ENCODE results near the gene SPPL2B. TPM values are rescaled to one million over a fixed set of nuclear protein-coding genes. Genes with fewer than 3 reads are reported as not detected.

The SPPL2B gene
- total RNA-seq, 6 experiments from 2014 or later, result 32.9 to 41.8 (median 33.9) TPM

DNA sequence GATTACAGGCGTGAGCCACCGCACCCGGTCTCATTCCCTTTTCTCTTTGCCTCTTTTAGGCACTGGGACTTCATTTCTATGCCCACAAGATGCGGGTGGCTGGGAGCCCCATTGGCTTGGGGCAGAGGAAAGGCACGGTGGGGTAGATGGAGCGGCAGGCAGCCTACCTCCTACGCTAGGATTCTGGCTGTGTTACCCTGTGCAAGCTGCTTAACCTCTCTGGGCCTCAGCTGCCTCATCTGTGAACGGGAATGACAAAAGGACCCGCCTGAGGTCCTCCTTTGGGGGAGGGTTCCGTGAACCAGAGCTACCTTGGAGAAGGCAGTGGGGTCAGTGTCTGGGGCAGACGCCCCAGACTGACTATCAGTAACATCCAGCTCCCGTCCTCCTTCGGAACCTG, 11.2 kb upstream of the SPPL2B start:
- DNase-seq, result no peak

DNA sequence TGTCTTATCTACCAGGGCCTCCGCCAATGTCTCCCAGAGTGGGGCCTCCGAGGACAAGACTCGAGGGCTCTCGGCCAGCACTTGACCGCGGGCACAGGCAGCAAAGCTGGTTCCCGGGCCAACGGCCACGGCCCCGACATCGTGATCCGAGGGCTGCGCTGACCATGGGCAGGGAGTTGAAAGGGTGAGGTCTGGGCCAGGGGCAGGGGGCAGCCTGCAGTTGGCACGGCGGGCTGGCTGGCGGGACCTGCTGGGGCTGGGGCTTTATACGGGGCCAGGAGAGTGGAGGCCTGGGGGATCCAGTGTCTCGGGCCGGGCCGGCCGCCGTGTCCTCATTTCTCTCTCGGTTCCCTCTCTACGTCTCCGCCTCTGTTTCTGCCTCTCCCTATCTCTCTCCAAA, 10.7 kb upstream of the SPPL2B start:
- DNase-seq, result no peak
- Mint-ChIP-seq H3K4me1 (ENCODE audit: low read depth) (peaks cover 7% of the 10 kb centered on the region; the same call in 1 of the 2 replicates), H3K4me3 (no peak overlapping the region), H3K36me3 (ENCODE audit: low read depth) (peaks cover 13% of the 10 kb centered on the region), H3K27me3 (ENCODE audit: insufficient read depth) (no peaks in the 10 kb centered on the region), H3K9me3 (peaks cover 14% of the 10 kb centered on the region), H3K27ac (no peak overlapping the region)
- TF ChIP-seq, protein P1, sequence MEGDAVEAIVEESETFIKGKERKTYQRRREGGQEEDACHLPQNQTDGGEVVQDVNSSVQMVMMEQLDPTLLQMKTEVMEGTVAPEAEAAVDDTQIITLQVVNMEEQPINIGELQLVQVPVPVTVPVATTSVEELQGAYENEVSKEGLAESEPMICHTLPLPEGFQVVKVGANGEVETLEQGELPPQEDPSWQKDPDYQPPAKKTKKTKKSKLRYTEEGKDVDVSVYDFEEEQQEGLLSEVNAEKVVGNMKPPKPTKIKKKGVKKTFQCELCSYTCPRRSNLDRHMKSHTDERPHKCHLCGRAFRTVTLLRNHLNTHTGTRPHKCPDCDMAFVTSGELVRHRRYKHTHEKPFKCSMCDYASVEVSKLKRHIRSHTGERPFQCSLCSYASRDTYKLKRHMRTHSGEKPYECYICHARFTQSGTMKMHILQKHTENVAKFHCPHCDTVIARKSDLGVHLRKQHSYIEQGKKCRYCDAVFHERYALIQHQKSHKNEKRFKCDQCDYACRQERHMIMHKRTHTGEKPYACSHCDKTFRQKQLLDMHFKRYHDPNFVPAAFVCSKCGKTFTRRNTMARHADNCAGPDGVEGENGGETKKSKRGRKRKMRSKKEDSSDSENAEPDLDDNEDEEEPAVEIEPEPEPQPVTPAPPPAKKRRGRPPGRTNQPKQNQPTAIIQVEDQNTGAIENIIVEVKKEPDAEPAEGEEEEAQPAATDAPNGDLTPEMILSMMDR (IDR thresholded peaks at IDR 0.05), result no peak

More for the DNA sequence above, 11.2 kb upstream of the SPPL2B start:
- Mint-ChIP-seq H3K36me3 (ENCODE audit: low read depth) (peaks cover 13% of the 10 kb centered on the region), H3K4me3 (no peak overlapping the region), H3K27ac (no peak overlapping the region), H3K9me3 (peaks cover 14% of the 10 kb centered on the region), H3K4me1 (ENCODE audit: low read depth) (peaks cover 7% of the 10 kb centered on the region; the same call in 1 of the 2 replicates), H3K27me3 (ENCODE audit: insufficient read depth) (no peaks in the 10 kb centered on the region)
- TF ChIP-seq, protein P1 (IDR thresholded peaks at IDR 0.05), result no peak

DNA sequence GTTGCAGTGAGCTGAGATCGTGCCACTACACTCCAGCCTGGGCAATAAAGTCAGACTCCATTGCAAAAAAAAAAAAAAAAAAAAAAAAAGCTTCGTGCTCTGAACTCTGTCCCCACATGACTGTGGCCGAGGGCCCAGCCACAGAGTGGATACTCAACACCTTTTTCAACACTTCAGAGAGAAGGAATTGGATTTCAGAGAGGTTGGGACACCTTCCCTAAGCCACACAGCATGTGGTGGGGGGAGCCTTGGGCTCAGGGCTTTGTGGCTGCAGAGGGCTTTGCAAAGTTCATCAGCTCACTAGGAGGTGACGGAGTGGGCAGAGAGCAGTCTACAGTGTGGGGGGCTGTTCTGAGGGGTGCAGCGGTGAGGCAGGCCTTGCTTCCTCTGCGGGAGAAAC, 9.6 kb upstream of the SPPL2B start:
- Mint-ChIP-seq H3K9me3 (peaks cover 14% of the 10 kb centered on the region), H3K27ac (no peak overlapping the region), H3K36me3 (ENCODE audit: low read depth) (peaks cover 13% of the 10 kb centered on the region), H3K27me3 (ENCODE audit: insufficient read depth) (no peaks in the 10 kb centered on the region), H3K4me1 (ENCODE audit: low read depth) (peaks cover 7% of the 10 kb centered on the region; the same call in 1 of the 2 replicates), H3K4me3 (no peak overlapping the region)
- DNase-seq, result no peak
- TF ChIP-seq, protein P1 (IDR thresholded peaks at IDR 0.05), result no peak

DNA sequence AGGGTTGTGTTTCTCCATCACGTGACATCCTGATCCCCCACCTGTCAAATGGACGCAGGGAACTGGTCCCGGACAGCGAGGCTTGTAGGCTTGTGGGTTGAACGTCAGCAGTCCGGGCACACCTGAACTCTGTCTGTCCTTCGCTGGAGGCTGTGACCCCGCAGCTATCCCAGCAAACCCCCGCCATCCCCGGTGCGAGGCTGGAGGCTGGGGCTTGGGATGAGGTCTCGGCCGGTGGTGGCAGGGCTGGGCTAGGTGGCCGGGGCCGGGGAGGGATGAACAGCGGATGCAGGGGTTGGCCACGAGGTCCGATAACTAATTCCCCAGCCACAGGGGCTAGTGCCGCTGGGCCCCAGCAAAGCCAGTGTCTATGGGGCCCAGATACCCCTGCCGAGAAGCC, 8.9 kb upstream of the SPPL2B start:
- Mint-ChIP-seq H3K27ac (no peak overlapping the region), H3K27me3 (ENCODE audit: insufficient read depth) (no peaks in the 10 kb centered on the region; the same call in 1 of the 2 replicates), H3K4me3 (no peak overlapping the region), H3K4me1 (ENCODE audit: low read depth) (peaks cover 7% of the 10 kb centered on the region; the same call in 1 of the 2 replicates), H3K9me3 (peaks cover 13% of the 10 kb centered on the region), H3K36me3 (ENCODE audit: low read depth) (peaks cover 12% of the 10 kb centered on the region)
- no peak for DNase-seq
- TF ChIP-seq, protein P1 (IDR thresholded peaks at IDR 0.05), result no peak

DNA sequence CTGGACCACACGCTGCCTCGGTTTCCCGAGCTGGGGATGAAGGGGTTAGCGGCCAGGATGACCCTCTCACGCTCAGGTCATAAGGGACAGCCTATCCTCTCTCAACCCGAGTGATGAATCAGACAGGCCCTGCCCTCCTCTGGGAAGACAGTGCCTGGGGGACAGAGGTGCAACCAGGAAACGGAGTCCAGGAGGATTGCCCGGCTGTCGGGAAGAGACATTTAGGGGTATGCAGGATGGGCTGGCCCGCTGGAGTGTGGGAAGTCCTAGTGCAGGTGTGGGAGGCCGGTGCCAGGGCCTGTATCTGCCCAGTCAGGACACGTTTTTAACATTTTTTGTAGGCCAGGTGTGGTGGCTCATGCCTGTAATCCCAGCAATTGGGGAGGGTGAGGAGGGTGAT, 8.4 kb upstream of the SPPL2B start:
- H3K9me3 Mint-ChIP-seq, result peaks cover 8% of the 10 kb centered on the region
- peaks cover 7% of the 10 kb centered on the region; the same call in 1 of the 2 replicates for H3K4me1 Mint-ChIP-seq (ENCODE audit: low read depth)
- no peak overlapping the region for H3K4me3 Mint-ChIP-seq
- H3K36me3 Mint-ChIP-seq (ENCODE audit: low read depth), result peaks cover 7% of the 10 kb centered on the region
- H3K27ac Mint-ChIP-seq, result no peak overlapping the region
- DNase-seq, result no peak
- H3K27me3 Mint-ChIP-seq (ENCODE audit: insufficient read depth), result no peaks in the 10 kb centered on the region; the same call in 1 of the 2 replicates
- TF ChIP-seq, protein P1 (IDR thresholded peaks at IDR 0.05), result no peak

Measured in HFFc6 (cell line).